GM12878 (cell line): ENCODE measurements around the gene ISCU. TPM values are rescaled to one million over a fixed set of nuclear protein-coding genes. Genes with fewer than 3 reads are reported as not detected.

Source experiments
- ATAC-seq: fragments of 200-7000 bp; cut with Tn5 transposase; 3 replicates; pipeline ENCODE4 v1.9.1; 2020; ENCODE audit warnings: mild to moderate bottlenecking, moderate library complexity
- BruUV-seq: library from RNA; stranded (reverse); fragments of 400-500 nt; replicated peaks from 2 replicates; lab custom pipeline; 2021; lab: Mats Ljungman, UMichigan
- CTCF ChIA-PET: fragments of 300-600 bp; sonication (Branson Sonifier 250); formaldehyde crosslinking; extraction: SDS; loops from one replicate; lab custom pipeline; 2021; ENCODE audit warnings: inconsistent platforms; lab: Yijun Ruan, JAX
- POLR2A ChIA-PET: fragments of 350-600 bp; formaldehyde crosslinking; extraction: SDS; loops from one replicate; lab custom pipeline; 2021; ENCODE audit warnings: inconsistent platforms; lab: Charles Lee
- RAD21 ChIA-PET: fragments of 300-600 bp; sonication (Branson Sonifier 250); formaldehyde crosslinking; loops from one replicate; lab custom pipeline; 2023; ENCODE audit warnings: antibody characterized with exemption; ENCODE audit not compliant: unreplicated experiment; lab: Charles Lee
- SMC1A ChIA-PET: fragments of 300-600 bp; sonication (Branson Sonifier 250); formaldehyde crosslinking; loops from one replicate; lab custom pipeline; 2023; ENCODE audit not compliant: unreplicated experiment, uncharacterized antibody; lab: Charles Lee
- DNase-seq: peaks from one replicate; pipeline ENCODE4 v3.0.0-alpha.2; 2011; ENCODE audit warnings: low read depth, low spot score
- FAIRE-seq: peaks from 3 replicates; lab custom pipeline; 2011; peaks lifted over from hg19 to GRCh38; lab: Jason Lieb, UNC
- H2AFZ ChIP-seq: 2 replicates; pipeline ENCODE4 v1.6.0; 2011; ENCODE audit warnings: low read depth, low read length, control low read depth; ENCODE audit not compliant: control insufficient read depth
- H3K27ac ChIP-seq: 2 replicates; pipeline ENCODE4 v1.5.1; 2011; ENCODE audit warnings: control low read depth; ENCODE audit not compliant: control insufficient read depth, insufficient read depth
- H3K27me3 ChIP-seq, 2 experiments: replicated peaks in 1 of 2; 2 replicates each; pipeline versions ENCODE4 v1.6.0 to v1.6.1; 2011; ENCODE audit warnings: low read length in 1 of 2; ENCODE audit not compliant: control insufficient read depth in 2 of 2, insufficient read depth in 2 of 2
- H3K36me3 ChIP-seq, 2 experiments: 2 replicates each; pipeline ENCODE4 v1.5.1; 2011; ENCODE audit warnings: low read length in 1 of 2; ENCODE audit not compliant: control insufficient read depth in 2 of 2, insufficient read depth in 2 of 2
- H3K4me1 ChIP-seq: 2 replicates; pipeline ENCODE4 v1.6.1; 2011; ENCODE audit warnings: mild to moderate bottlenecking, low read length, moderate library complexity, mixed read lengths; ENCODE audit not compliant: control insufficient read depth, insufficient read depth
- H3K4me2 ChIP-seq: 2 replicates; pipeline ENCODE4 v1.6.0; 2011; ENCODE audit warnings: control low read depth; ENCODE audit not compliant: control insufficient read depth, insufficient read depth
- H3K4me3 ChIP-seq: fragments of 200-600 bp; sonication (generic); 2 replicates; pipeline ENCODE4 v1.5.1; 2016
- H3K79me2 ChIP-seq: 2 replicates; pipeline ENCODE4 v1.6.0; 2011; ENCODE audit warnings: low read length; ENCODE audit not compliant: control insufficient read depth, insufficient read depth
- H3K9ac ChIP-seq: 2 replicates; pipeline ENCODE4 v1.8.0; 2011; ENCODE audit warnings: low read length, control low read depth, mixed read lengths; ENCODE audit not compliant: control insufficient read depth, insufficient read depth
- H3K9me3 ChIP-seq: replicated peaks from 3 replicates; pipeline ENCODE4 v1.5.1; 2011; ENCODE audit warnings: mild to moderate bottlenecking, low read length; ENCODE audit not compliant: control insufficient read depth, insufficient read depth
- H4K20me1 ChIP-seq: 2 replicates; pipeline ENCODE4 v1.6.0; 2011; ENCODE audit not compliant: control insufficient read depth, insufficient read depth
- CHD1 ChIP-seq: IDR thresholded peaks from 2 replicates; pipeline ENCODE4 v1.6.1; 2012; ENCODE audit warnings: low read depth, low read length, improper control_type of control experiment
- NR2F1 ChIP-seq: fragments of 450-650 bp; conservative IDR thresholded peaks from 2 replicates; pipeline ENCODE4 v1.6.1; 2017; ENCODE audit warnings: mild to moderate bottlenecking
- POLR2AphosphoS2 ChIP-seq: IDR thresholded peaks from 2 replicates; pipeline ENCODE4 v1.6.1; 2011; ENCODE audit warnings: low read depth, mild to moderate bottlenecking, low read length, improper control_type of control experiment, moderate library complexity
- ZNF24 ChIP-seq: fragments of 450-650 bp; IDR thresholded peaks from 2 replicates; pipeline ENCODE4 v1.6.1; 2017; ENCODE audit warnings: antibody characterized with exemption, mild to moderate bottlenecking
- WGBS: methylation state at CpG from one replicate; pipeline ENCODE4 v1.1.6; 2016; ENCODE audit warnings: low lambda C conversion rate; ENCODE audit not compliant: insufficient replicate concordance, insufficient coverage; ENCODE audit errors: missing lambda C conversion rate; 5-methylcytosine and 5-hydroxymethylcytosine counted together
- in situ Hi-C: fragments of 300-500 bp; cut with MboI; formaldehyde crosslinking; loops from 9 replicates; pipeline ENCODE4 v1.14.3; 2018; ENCODE audit warnings: mixed read lengths
- intact Hi-C: fragments of 100-400 bp; cut with micrococcal nuclease; formaldehyde crosslinking; loops from one replicate; pipeline ENCODE4 v1.14.2; 2022; ENCODE audit not compliant: unreplicated experiment
- polyA plus RNA-seq, 11 experiments: library from polyadenylated mRNA; depleted of rRNA in 4 of 11; unstranded in 6 of 11; stranded (reverse) in 5 of 11; fragments of >200 nt; fragmentation: Nextera tagmentation in 4 of 11; fragmentation: Illumina TruSeq in 1 of 11; extraction: Ambion mirVana in 4 of 11; extraction: Trizol in 1 of 11; gene quantifications; 1 replicate in 1 of 11; 2 replicates in 10 of 11; pipeline versions ENCODE4 v1.2.1 to v1.2.3, GENCODE V29; 2011 to 2016; ENCODE audit warnings: inconsistent platforms in 2 of 11, missing spikeins in 2 of 11, low read depth in 1 of 11
- total RNA-seq, 4 experiments: library from RNA; depleted of rRNA in 3 of 4; stranded (reverse); fragments of >200 nt in 3 of 4; fragmentation: Illumina TruSeq in 1 of 4; extraction: Trizol in 1 of 4; gene quantifications; 2 replicates each; pipeline versions ENCODE4 v1.2.1 to v1.2.3, GENCODE V29; 2013 to 2021
- TF ChIP-seq, protein P1 (sequence below): fragments of 450-650 bp; IDR thresholded peaks from 2 replicates; pipeline ENCODE4 v1.6.1; 2017; ENCODE audit warnings: borderline replicate concordance

ISCU gene
- total and polyA plus RNA-seq, 10 of the 15 experiments (the other 5 are each of a cell fraction or from before 2014, with no cell fraction given): 32.8 to 260 (median 127) TPM

- Histone ChIP-seq H3K4me2 (no peak overlapping the region), H2AFZ (no peak overlapping the region), H3K36me3 (no peaks in the 10 kb centered on the region), H3K9ac (no peak overlapping the region), H4K20me1 (no peaks in the 10 kb centered on the region), H3K27me3 (no peaks in the 10 kb centered on the region), H3K27ac (no peak overlapping the region), H3K9me3 (no peaks in the 10 kb centered on the region; the same call in 2 of the 3 replicates), H3K4me1 (peaks cover 2% of the 10 kb centered on the region), H3K4me3 (no peak overlapping the region), H3K79me2 (no peaks in the 10 kb centered on the region)
- no TSS peak for BruUV-seq
- intact Hi-C loops (no loop called here), in situ Hi-C loops (no loop called here)
- FAIRE-seq (no peak), DNase-seq (no peak), ATAC-seq (no peak)
- RAD21 ChIA-PET: no interaction called here
- POLR2A ChIA-PET: no interaction called here
- WGBS: 74% methylated on average over 33 of the region's 33 CpGs
- CTCF ChIA-PET: interaction anchor here (1.9 kb wide), 1 partner anchor 36 kb away, joined by 5 read pairs; no protein-coding TSS in a partner anchor
- SMC1A ChIA-PET: interaction anchor here (0.7 kb wide), 1 partner anchor 34 kb away, joined by 4 read pairs; no protein-coding TSS in a partner anchor
- TF ChIP-seq ZNF24 (peak; percentile 52; the same call in 1 of the 2 replicates), CHD1 (no peak)
- TF ChIP-seq, protein P1, sequence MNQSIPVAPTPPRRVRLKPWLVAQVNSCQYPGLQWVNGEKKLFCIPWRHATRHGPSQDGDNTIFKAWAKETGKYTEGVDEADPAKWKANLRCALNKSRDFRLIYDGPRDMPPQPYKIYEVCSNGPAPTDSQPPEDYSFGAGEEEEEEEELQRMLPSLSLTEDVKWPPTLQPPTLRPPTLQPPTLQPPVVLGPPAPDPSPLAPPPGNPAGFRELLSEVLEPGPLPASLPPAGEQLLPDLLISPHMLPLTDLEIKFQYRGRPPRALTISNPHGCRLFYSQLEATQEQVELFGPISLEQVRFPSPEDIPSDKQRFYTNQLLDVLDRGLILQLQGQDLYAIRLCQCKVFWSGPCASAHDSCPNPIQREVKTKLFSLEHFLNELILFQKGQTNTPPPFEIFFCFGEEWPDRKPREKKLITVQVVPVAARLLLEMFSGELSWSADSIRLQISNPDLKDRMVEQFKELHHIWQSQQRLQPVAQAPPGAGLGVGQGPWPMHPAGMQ: no peak
Measured at GRCh38 chr12:108581311-108582227, 19.2 kb downstream of the ISCU start.

- in situ Hi-C loops: no loop called here
- CTCF ChIA-PET: interaction anchor here (1.9 kb wide), 1 partner anchor 35 kb away, joined by 5 read pairs; no protein-coding TSS in a partner anchor
- DNase-seq: no peak
Measured at GRCh38 chr12:108582509-108582908, 20.1 kb downstream of the ISCU start.

More at GRCh38 chr12:108582509-108582908, 20.1 kb downstream of the ISCU start:
- Histone ChIP-seq H3K9me3 (no peaks in the 10 kb centered on the region; the same call in 2 of the 3 replicates), H3K4me2 (no peak overlapping the region), H3K79me2 (no peaks in the 10 kb centered on the region), H3K27ac (no peak overlapping the region), H3K4me3 (no peak overlapping the region), H4K20me1 (no peaks in the 10 kb centered on the region), H3K4me1 (no peaks in the 10 kb centered on the region; the same call in 1 of the 2 replicates), H3K27me3 (no peaks in the 10 kb centered on the region), H3K9ac (no peak overlapping the region), H2AFZ (no peak overlapping the region), H3K36me3 (no peaks in the 10 kb centered on the region)
- intact Hi-C loops: no loop called here
- no peak for TF ChIP-seq POLR2AphosphoS2
- no peak for TF ChIP-seq NR2F1
- FAIRE-seq (no peak), ATAC-seq (no peak)
- RAD21 ChIA-PET: no interaction called here
- SMC1A ChIA-PET: interaction anchor here (0.7 kb wide), 1 partner anchor 33 kb away, joined by 4 read pairs; no protein-coding TSS in a partner anchor
- BruUV-seq: no TSS peak
- POLR2A ChIA-PET: no interaction called here
- 55% methylated on average over 9 of the region's 9 CpGs for WGBS
